Fibroblast of upper back skin (primary cell): ENCODE data around the gene AGAP5.
"Not testable (repeated sequence)": the region's sequence is repeated elsewhere in the genome, so short reads cannot be mapped to it uniquely, and the experiment has no call there.

ENCODE experiments used
- DNase-seq: peaks from one replicate; pipeline ENCODE4 v3.0.0-alpha.2; 2013

Gene AGAP5

DNA sequence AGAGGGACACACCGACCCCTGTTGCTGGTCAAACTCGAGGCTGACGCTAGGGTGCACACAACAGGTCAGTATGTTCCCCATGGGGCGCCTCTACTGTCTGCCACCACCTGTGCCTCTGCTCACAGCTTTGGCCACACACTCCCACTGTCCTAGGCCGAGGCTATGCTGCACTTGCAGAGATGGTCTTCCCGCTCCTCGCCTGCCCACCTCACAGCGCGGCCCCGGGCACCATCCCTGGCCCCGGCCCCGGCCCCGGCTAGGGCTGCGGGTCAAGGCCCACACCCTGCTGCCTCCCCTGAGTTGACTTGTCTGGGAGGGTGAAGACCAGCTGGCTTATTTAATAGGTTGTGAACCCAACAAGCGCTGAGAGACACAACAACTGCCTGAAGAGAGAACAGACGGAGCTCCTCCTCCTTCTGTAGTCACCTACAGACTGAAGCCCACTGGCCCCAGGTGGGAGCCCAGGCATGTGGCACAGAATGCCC lies at the start of gene AGAP5:
Gene AGAP5 (minus strand): TSS at position 435 of the 485 bp plus-strand sequence. CDS start 354 bp downstream, at position 81.
- DNase-seq: not testable (repeated sequence)

DNA sequence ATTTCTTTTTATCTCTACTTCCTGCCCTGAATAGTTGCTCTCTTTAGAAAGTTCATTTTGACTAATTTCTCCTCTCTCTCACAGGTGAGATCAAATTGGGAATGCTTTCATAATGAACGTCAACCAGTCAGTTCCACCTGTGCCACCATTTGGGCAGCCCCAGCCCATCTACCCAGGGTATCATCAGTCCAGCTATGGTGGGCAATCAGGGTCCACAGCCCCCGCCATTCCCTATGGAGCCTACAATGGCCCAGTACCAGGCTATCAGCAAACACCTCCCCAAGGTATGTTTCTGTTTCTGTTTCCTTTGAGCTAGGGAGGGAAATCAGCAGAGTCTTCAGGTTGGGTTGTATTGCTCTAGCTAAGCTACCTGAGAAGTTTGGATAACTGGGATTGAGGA lies 48.8 kb upstream of the AGAP5 start:
- DNase-seq: no peak

DNA sequence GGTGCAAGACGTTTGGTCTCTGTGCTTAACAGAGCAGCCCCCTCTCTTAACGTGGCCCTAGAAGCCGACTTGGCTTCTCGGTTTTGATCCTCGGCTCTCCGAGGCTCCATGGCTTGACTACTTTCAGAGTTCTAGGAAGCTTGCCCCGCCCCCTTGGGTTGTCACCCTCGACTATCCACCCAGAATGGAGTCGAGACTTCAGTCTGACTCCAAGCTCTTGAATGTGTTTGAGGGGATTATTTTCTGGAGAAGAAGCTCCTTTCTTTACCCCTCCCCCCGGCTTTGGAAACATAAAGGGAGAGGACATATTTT lies 46.7 kb upstream of the AGAP5 start:
- peak; percentile 57 for DNase-seq

DNA sequence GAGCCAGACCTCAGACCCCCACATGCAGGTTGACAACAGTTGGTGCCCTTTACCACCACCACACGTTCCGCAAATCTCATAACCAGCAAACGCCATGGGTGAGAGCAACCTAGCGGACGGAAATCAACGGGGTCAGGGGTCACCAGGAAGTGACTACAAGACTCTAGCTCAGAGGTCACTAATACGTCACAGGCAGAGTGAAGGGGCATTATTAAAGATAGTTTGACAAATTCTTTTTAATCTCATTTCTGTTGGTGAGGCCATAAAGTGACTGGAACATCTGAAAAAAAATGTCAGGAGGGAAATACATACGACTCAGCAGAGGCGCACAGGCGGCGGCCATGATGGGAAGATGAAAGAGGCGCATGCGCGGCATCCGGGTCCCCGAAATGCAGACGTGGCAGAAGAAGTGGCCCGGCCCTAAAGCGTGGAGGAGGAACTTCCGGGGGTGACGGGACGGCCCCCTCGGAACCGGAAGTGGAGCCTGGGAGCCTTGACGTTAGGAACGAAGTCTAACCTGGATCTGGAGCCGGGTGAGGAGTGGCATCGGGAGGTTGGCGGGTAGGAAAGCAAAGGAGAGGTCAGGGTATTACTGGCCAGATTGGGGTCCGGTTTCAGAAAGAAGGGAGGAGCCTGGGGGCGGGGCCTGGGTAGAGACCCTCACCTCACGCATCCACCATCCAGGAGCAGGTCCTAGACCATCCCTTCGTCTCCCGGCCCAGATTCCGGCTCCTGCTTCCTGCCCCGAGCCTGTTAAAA lies 46.2 kb upstream of the AGAP5 start, which contains the start of gene SEC24C:
Gene SEC24C (plus strand): TSS at position 468 of the 759 bp plus-strand sequence. CDS start 2,461 bp downstream, outside the sequence.
- DNase-seq: peak; percentile 97

DNA sequence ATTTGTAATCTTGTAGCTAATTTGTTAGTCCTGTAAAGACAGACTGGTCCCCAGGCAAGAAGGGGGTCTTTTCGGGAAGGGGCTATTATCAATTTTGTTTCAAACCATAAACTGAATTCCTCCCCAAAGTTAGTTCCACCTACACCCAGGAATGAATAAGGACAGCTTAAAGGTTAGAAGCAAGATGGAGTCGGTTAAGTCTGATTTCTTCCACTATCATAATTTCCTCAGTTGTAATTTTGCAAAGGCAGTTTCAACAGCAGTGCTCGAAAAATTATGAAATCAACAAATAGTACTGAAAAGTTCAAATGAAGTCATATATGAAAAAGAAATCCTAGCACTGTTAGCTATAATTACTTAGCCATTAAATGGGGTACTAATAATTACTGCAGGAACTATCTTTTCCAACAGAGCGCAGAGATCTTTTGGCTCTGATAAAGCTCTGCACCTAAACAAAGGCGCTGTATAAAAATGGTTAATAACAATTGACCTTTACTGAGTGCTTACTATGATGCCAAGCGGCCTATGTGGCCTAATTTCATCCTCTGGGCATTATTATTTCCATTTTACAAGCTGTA lies 45.5 kb upstream of the AGAP5 start:
- DNase-seq: no peak

DNA sequence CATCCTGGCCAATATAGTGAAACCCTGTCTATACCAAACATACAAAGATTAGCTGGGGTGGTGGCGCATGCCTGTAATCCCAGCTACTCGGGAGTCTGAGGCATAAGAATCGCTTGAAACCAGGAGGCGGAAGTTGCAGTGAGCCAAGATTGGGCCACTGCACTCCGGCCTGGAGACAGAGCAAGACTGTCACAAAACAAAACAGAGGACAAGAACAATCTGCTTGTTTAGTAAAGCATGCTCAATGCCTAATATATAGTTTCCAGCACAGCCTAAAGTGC lies 44.5 kb upstream of the AGAP5 start:
- no peak for DNase-seq

DNA sequence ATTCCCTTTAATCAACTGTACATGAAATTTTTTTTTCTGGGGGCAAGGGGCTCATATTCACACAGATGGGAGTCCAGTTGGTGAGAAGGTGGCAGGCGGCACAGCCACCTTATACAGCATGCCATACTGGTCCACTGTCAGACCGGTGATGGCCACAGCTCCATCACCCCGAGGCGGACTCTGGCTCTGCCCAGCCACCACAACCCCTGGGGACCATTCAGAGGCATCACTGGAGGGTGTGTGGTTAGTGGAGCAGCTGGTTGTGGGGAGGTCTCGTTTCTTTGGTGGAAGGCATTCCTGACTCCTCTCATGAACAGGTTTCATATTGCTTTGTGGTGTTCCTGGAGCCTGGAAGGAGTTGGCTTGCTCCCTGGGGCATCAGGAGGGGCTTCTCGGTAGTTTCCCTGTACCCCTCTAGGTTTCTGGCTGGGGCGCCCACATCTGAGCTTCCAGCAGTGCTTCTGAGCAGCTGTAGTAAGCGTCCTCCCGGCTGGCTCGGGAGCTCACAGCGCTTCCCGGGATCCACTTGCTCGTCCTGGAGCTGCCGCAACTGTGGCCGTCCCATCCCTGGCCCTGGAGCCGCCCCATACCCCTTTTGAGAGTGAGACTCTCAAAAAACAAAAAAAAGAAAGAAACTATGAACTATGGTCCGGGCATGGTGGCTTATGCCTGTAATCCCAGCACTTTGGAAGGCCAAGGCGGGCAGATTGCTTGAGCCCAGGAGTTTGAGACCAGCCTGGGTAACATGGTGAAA lies 42.8 kb upstream of the AGAP5 start:
- not testable (repeated sequence) for DNase-seq

DNA sequence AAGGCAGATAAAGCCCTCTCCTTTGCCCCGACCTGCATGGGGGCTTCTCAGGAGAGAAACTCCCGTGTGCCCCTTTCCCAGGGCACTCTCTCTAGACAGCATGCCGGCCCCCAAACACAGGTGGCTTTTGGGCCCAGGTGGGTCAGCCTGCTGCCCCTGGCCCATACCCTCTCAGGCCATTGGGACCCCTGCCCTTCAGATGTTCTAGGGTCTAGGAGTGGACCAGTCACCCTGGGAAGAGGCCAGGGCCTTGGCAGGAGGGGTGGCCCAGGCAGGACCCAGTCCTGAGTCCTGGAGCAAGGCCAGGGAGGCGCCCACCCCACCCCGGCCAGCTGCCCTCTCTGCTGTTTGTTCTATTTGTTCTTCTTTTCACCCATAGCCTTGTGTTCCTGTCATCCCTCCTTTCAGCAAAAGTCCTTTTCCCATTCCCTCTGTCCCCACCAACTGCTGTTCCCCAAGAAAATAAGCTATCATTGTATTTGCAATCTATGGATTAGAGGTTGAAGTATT lies 36.9 kb upstream of the AGAP5 start:
- no peak for DNase-seq

DNA sequence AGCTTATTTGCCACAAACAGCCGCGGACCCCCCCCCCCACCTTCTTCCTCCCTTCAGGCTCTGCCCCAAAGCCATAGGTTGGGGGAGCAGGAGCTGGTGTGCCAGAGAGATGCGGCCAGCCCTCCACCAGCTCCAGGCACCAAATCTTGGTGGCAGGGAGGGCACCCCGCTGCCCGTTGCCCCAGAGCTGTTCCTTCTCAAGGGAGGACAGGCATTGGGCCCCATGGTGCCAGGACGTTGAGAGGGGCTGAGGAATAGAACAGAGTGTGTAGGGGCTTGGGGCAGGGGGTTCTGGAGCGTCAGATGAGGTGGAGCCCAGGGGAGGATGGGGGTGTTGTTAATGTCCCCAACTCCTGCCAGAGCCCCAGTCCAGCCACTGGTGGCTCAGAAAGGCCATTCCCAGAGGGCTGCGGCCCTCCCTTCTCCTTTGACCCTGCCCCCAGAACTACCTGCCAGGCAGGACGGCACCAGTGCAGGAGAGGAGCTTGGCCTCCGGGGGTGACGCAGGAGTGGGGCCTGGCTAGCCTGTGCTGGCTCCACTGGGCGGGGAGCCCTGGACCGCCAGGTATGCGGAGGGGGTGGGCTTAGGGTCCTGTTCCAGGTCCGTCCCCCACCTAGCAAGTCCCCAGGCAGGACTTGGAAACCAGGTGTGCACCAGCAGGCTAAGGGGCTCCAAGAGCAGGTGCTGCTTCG lies 36.3 kb upstream of the AGAP5 start:
- DNase-seq: no peak

DNA sequence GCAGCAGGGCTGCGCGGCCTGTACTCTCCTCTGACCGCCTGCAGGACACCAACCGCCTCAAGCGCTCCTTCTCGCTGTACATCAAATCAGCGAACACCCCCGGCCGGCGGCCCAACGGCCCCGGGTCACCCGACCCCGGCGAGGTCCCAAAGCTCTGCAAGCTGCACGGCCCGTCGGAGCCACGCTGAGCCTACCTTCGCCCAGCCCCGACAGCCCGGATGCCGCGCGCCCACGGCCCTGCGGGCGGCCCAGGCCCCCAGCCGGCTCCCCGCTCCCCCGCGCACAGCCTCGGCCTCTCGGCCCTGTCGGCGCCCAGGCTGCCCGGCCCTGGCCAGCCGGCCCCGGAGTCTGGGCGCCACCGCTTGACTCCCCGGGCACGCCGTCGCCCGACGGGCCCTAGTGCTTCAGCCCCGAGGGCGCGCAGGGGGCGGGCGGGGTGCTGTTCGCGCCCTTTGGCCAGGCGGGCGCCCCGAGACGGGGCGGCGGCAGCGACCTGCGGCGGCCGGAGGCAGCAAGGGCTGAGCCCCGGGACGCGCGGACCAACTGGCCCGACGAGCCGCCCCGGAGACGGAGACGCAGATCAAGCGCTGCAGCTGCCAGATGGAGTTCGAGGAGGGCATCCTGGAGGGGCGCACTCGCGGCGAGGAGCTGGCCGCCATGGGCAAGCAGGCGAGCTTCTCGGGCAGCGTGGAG lies 35.2 kb upstream of the AGAP5 start:
- DNase-seq: no peak

DNA sequence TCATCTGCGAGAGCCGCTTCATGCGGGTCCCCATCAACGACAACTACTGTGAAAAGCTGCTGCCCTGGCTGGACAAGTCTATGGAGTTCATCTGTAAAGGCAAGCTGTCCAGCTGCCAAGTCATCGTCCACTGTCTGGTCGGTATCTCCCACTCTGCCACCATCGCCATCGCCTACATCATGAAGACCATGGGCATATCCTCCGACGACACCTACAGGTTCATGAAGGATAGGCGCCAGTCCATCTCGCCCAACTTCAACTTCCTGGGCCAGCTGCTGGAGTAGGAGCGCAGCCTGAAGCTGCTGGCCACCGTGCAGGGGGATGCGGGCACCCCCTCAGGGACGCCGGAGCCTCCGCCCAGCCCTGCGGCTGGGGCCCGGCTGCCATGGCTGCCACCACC lies 34.5 kb upstream of the AGAP5 start:
- DNase-seq: no peak

DNA sequence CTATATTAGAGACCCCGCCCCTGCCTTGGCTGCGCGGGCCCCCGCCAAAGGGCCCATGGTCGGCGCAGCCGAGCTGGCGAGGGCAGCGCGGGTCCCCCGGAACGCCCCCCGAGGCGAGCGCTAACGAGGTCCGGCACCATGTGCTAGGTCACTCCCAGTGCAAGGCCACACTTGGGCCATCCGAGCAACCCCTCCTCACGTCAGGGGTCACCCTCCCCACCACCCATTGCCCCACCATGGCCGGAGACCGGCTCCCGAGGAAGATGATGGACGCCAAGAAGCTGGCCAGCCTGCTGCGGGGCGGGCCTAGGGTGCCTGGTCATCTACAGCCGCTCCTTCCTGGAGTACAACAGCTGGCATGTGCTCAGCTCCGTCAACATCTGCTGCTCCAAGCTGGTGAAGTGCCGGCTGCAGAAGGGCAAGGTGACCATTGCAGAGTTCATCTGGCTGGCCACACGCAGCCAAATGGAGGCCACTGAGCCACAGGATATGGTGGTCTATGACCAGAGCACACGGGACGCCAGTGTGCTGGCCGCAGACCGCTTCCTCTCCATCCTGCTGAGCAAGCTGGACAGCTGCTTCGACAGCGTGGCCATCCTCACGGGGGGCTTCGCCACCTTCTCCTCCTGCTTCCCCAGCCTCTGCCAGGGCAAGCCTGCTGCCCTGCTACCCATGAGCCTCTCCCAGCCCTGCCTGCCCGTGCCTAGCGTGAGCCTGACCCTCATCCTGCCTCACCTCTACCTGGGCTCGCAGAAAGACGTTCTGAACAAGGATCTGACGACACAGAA lies 33.9 kb upstream of the AGAP5 start:
- DNase-seq: no peak

DNA sequence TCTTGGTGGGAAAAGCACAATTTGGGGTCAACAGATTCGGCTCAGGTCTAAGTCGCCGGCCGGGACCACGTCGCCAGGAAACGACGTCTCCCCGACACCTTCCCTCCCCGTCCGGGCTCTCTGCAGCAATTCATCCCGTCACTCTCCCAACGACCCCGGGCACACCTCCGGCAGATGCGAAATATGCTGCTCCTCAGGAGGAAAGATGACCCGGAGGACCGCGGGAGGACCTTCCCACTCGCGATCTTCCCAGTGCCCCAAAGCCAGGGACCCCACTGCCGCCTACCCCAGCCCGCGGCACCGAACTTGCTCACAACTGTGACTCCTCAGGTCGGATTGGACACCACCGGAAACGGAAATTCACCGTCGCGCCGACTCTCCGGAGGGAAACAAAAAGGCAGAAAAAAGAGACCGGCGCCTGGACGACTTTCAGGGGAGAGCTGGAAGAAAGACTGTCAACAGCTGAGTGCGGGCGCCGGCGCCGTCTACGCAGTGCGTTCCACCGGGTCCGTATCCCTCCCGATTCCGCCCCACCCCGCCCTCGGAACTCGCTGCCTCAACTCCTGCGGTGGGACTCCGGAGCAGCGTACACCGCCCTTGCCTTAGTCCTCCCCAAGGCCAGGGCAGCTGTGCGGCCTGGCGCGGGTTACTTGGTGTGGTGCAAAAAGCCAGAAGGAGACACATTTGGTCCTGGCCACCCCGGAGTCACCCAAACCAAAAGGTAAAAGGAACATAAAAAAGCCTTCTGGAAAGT lies 32.4 kb upstream of the AGAP5 start:
- peak; percentile 88 for DNase-seq

DNA sequence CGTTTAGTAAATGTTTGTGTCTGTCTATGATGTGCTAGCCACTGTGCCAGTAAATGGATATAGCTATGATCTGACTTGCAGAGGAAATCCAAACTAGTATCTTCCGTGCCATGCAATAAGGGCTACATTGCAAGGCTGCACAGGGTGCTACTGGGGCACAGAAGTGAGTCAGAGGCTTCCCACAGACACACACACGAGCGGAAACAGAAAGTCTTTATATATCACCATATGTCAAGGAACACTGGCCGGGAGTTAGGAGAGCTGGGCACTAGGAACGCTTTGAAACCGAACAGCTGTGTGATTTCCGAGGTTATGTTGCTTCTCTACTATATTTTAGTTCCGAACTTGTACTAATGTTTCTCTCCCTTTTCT lies 31.9 kb upstream of the AGAP5 start:
- peak; percentile 37 for DNase-seq

DNA sequence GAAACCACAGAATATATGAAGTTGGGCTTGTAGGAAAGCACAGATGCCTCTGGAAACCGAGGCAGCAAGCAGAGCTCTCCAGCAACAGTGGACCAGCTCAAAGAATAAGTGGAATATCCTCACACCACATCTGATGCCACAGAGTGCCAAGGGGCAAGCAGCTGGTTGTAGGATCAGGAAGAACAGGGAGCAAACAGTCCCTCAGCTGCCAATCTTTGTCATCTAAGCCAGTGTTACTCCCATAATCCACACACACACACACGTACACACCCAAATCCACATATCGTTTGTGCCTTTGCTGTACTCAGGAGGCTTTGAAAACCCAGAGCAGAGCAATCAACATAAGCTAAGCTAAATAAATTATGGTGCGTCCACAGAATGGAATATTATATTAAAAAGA lies 25.6 kb upstream of the AGAP5 start:
- no peak for DNase-seq

DNA sequence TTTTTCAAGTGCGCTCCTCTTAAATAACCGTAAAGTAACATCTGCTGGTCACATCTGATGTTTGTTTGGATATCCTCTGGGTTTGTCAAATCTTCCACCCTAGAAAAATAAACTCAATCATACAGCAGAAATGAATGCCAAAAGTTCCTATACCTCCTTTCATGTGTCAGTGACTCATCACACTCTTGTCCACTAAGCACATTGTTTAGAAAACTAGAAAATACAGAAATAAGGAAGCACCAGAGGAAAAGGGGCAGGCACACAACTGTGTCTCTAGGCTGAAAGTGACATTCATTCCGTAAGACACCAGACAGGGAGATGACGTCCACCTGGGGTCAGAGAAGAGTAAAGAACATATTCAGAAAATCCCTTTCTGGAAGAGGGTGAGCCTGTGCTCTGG lies 22.7 kb upstream of the AGAP5 start:
- DNase-seq: not testable (repeated sequence)

DNA sequence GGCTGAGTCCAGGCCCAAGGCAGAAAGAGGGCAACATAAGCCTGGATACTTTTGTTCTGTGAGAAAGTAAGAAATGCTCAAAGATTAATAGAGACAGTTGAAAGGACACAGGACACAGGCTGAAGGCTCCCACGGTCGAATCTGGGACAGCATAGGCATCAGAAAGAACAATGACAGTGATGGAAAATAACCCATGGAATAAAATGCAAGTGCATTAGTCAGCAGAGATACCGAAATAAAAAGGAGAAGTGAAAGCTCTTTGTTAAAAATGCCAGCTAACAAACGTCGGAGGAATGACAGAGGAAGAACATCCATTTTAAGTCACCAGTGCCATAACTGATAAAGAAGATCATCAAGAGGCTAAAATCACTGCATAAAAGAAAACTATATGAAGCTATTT lies 19.6 kb upstream of the AGAP5 start:
- no peak for DNase-seq

DNA sequence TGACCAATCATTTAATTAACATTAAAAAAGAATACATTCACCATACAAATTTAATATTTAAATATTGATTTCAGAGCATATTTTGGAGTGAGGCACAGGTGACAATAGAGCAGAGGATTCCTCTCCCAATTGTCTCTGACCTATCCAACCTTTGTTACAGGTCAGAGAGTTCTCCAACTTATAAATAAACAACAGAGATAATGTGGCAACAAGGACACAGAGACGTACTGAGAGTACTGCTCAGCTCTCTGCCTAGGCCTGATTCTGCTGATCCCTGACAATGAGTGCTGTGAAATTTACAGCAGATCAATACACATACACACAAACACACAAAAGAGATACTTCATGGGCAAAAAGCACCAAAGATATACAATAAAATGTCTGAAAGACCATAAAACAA lies 18.3 kb upstream of the AGAP5 start:
- DNase-seq: no peak

DNA sequence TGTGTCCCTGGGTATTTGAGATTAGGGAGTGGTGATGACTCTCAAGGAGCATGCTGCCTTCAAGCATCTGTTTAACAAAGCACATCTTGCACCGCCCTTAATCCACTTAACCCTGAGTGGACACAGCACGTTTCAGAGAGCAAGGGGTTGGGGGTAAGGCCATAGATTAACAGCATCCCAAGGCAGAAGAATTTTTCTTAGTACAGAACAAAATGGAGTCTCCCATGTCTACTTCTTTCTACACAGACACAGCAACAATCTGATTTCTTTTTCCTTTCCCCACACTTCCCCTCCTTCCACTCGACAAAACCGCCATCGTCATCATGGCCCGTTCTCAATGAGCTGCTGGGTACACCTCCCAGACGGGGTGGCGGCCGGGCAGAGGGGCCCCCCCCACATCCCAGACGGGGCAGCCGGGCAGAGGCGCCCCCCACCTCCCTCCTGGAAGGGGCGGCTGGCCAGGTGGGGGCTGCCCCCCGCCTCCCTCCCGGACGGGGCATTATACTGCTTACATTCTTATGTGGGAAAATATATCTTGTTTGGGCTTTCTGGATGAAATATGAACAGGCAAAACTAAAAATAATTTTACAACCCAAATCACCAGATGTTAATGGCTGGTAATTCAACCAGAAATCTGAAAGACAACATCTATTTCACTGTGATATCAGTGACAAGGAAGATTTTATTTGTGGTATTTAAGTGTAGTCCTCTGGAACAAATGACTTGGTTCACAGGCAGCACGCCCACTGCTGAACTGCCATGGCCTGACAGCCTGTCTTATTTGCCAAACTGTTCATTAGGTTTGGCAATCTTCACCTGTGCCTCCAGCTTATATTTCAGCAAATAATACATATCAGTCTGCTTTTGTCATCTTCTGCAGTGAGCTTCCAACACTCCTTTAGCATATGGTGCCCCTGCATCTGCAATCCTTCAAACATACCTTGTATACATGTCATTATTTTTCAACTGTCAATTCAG lies 17.6 kb upstream of the AGAP5 start:
- DNase-seq: not testable (repeated sequence)

DNA sequence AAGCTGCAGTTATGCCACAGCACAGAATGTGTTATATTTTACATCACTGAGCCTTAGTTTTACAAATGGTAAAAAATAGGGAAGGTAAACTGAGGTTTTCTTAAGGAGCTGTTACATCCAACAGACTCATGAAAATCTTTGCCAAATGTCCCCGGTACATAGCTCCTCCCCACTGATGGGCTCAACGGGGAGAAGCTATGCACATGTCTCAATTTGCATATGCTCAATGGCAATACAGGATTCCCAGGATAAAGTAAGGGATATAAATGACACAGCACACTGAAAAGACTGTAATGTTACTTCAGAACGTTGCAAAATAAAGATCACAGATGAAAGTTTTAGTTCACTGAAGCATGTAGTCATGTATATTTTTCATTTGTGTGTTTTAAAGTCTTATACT lies 16.6 kb upstream of the AGAP5 start:
- not testable (repeated sequence) for DNase-seq
